CD4-positive, CD25-positive, alpha-beta regulatory T cell (primary cell): ENCODE data around the gene MKNK2. TPM values are rescaled to one million over a fixed set of nuclear protein-coding genes. Genes with fewer than 3 reads are reported as not detected.
"Not testable (repeated sequence)": the region's sequence is repeated elsewhere in the genome, so short reads cannot be mapped to it uniquely, and the experiment has no call there.

ENCODE experiments used
- ATAC-seq, 2 donors: fragments of 150-1000 bp; cut with Tn5 transposase; one replicate each; pipeline ENCODE4 v1.10.0; 2021; ENCODE audit warnings: low read depth in 2 of 2, moderate number of reproducible peaks in 2 of 2, moderate library complexity in 1 of 2
- DNase-seq, 3 donors: peaks; one replicate each; pipeline versions ENCODE4 v3.0.0 to v3.0.0-alpha.2; 2012 to 2022; ENCODE audit warnings: mixed read lengths in 1 of 3
- H3K27ac ChIP-seq: one replicate; pipeline ENCODE4 v1.7.0; 2013; ENCODE audit warnings: mild to moderate bottlenecking, low read length; ENCODE audit not compliant: insufficient read depth, poor library complexity, severe bottlenecking
- H3K27me3 ChIP-seq: one replicate; pipeline ENCODE4 v1.7.0; 2013; ENCODE audit warnings: low read length; ENCODE audit not compliant: control insufficient read depth, insufficient read depth
- H3K36me3 ChIP-seq: one replicate; pipeline ENCODE4 v1.7.0; 2013; ENCODE audit warnings: mild to moderate bottlenecking, low read length, moderate library complexity; ENCODE audit not compliant: control insufficient read depth, insufficient read depth
- H3K4me1 ChIP-seq: 2 replicates; pipeline ENCODE4 v1.7.0; 2013; ENCODE audit warnings: mild to moderate bottlenecking, low read length; ENCODE audit not compliant: insufficient read depth, control insufficient read depth, poor library complexity, severe bottlenecking
- H3K4me3 ChIP-seq: one replicate; pipeline ENCODE4 v1.7.0; 2013; ENCODE audit warnings: low read depth, mild to moderate bottlenecking, low read length, moderate library complexity
- H3K9me3 ChIP-seq, 2 experiments: 1 replicate in 1 of 2; 2 replicates in 1 of 2; pipeline ENCODE4 v1.7.0; 2013; ENCODE audit warnings: low read length in 2 of 2, mild to moderate bottlenecking in 1 of 2, moderate library complexity in 1 of 2; ENCODE audit not compliant: control insufficient read depth in 2 of 2
- H3K27ac Mint-ChIP-seq, 3 donors: one replicate each; pipeline ENCODE4 v1.8.0; 2020 to 2022; ENCODE audit warnings: mild to moderate bottlenecking in 3 of 3, mixed read lengths in 3 of 3, moderate library complexity in 2 of 3
- H3K27me3 Mint-ChIP-seq: one replicate; pipeline ENCODE4 v1.8.0; 2022; ENCODE audit warnings: mild to moderate bottlenecking, mixed read lengths
- H3K36me3 Mint-ChIP-seq: one replicate; pipeline ENCODE4 v1.8.0; 2020; ENCODE audit warnings: mixed read lengths
- H3K4me1 Mint-ChIP-seq, 4 donors: one replicate each; pipeline ENCODE4 v1.8.0; 2020 to 2022; ENCODE audit warnings: mixed read lengths in 4 of 4, mild to moderate bottlenecking in 1 of 4
- H3K4me3 Mint-ChIP-seq, 4 donors: one replicate each; pipeline ENCODE4 v1.8.0; 2020 to 2022; ENCODE audit warnings: mild to moderate bottlenecking in 4 of 4, mixed read lengths in 4 of 4, moderate library complexity in 3 of 4
- H3K9me3 Mint-ChIP-seq, 7 donors: one replicate each; pipeline ENCODE4 v1.8.0; 2020 to 2022; ENCODE audit warnings: mixed read lengths in 7 of 7, mild to moderate bottlenecking in 3 of 7, moderate library complexity in 2 of 7
- polyA plus RNA-seq, 4 donors: library from polyadenylated mRNA; unstranded; fragments of 300-500 nt; fragmentation: Illumina TruSeq; gene quantifications; one replicate each; pipeline ENCODE4 v1.2.3, GENCODE V29; 2021
- total RNA-seq: library from RNA; stranded (reverse); gene quantifications from one replicate; pipeline ENCODE4 v1.2.3, GENCODE V29; 2022

MKNK2 gene
- total and polyA plus RNA-seq, 5 donors from 2014 or later: 28.7 to 340 (median 33.8) TPM

GRCh38 chr19:2096480-2097202 lies 45.6 kb upstream of the MKNK2 start, which contains the start of gene IZUMO4:
Gene IZUMO4, plus strand, starts transcription at chr19:2096915. Its CDS starts 31 bp downstream, at chr19:2096946.
- peak; percentile 83 to 85 for ATAC-seq
- peaks cover 48% of the 10 kb centered on the region for H3K4me1 ChIP-seq

GRCh38 chr19:2096034-2096479 lies 45.0 kb upstream of the MKNK2 start, which contains the start of gene MOB3A:
Gene MOB3A, minus strand, starts transcription at chr19:2096326. Its CDS starts 17,766 bp downstream, at chr19:2078560.
- Mint-ChIP-seq H3K9me3 (peaks cover 0 to 3% (median 0%) of the 10 kb centered on the region in 7 donors), H3K4me1 (peaks cover 0 to 40% (median 14%) of the 10 kb centered on the region in 4 donors), H3K4me3 (peak within 1 kb of the TSS; percentile 96 to 99 (median 98)), H3K27me3 (peaks cover 4% of the 10 kb centered on the region), H3K36me3 (peaks cover 6% of the 10 kb centered on the region), H3K27ac (peak within 1 kb of the TSS; percentile 94 to 97 (median 96))
- DNase-seq: peak in 2 of 3 donors; percentile 94 to 97
- H3K4me1 ChIP-seq: peaks cover 52% of the 10 kb centered on the region
- no peaks in the 10 kb centered on the region for H3K27me3 ChIP-seq
- H3K36me3 ChIP-seq: peaks cover 19% of the 10 kb centered on the region
- H3K9me3 ChIP-seq: no peaks in the 10 kb centered on the region
- peak within 1 kb of the TSS; percentile 88 for H3K27ac ChIP-seq
- H3K4me3 ChIP-seq: peak within 1 kb of the TSS; percentile 89
- ATAC-seq: peak; percentile 50

More at GRCh38 chr19:2096480-2097202, 45.6 kb upstream of the MKNK2 start, which contains the start of gene IZUMO4:
- Mint-ChIP-seq H3K4me1 (peaks cover 0 to 38% (median 13%) of the 10 kb centered on the region in 4 donors), H3K27me3 (peaks cover 4% of the 10 kb centered on the region), H3K27ac (peak within 1 kb of the TSS; percentile 94 to 97 (median 96)), H3K36me3 (peaks cover 6% of the 10 kb centered on the region), H3K4me3 (peak within 1 kb of the TSS; percentile 96 to 99 (median 98)), H3K9me3 (peaks cover 0 to 3% (median 0%) of the 10 kb centered on the region in 7 donors)
- no peaks in the 10 kb centered on the region for H3K27me3 ChIP-seq
- H3K9me3 ChIP-seq: no peaks in the 10 kb centered on the region
- peaks cover 25% of the 10 kb centered on the region for H3K36me3 ChIP-seq
- H3K4me3 ChIP-seq: peak within 1 kb of the TSS; percentile 67
- peak within 1 kb of the TSS; percentile 88 for H3K27ac ChIP-seq
- peak; percentile 96 to 100 (median 100) for DNase-seq

GRCh38 chr19:2091926-2092525 lies 41.0 kb upstream of the MKNK2 start:
- not testable (repeated sequence) for DNase-seq, H3K9me3 ChIP-seq, H3K27ac ChIP-seq, H3K27me3 ChIP-seq, ATAC-seq, H3K4me3 ChIP-seq, H3K27me3 Mint-ChIP-seq, H3K36me3 ChIP-seq, H3K36me3 Mint-ChIP-seq, H3K27ac Mint-ChIP-seq, H3K9me3 Mint-ChIP-seq
- Mint-ChIP-seq H3K4me1 (peaks cover 14 to 78% (median 48%) of the 10 kb centered on the region in 4 donors), H3K4me3 (peak overlapping the region in 3 of 4 donors; percentile 28 to 98 (median 28))
- H3K4me1 ChIP-seq: peaks cover 81% of the 10 kb centered on the region

GRCh38 chr19:2089727-2090053 lies 38.6 kb upstream of the MKNK2 start:
- DNase-seq (no peak), ATAC-seq (no peak)
- Mint-ChIP-seq H3K4me1 (peaks cover 16 to 86% (median 58%) of the 10 kb centered on the region in 4 donors), H3K9me3 (peaks cover 0 to 2% (median 0%) of the 10 kb centered on the region in 7 donors), H3K36me3 (peaks cover 10% of the 10 kb centered on the region), H3K27ac (peak overlapping the region; percentile 89 to 93 (median 93)), H3K27me3 (peaks cover 11% of the 10 kb centered on the region), H3K4me3 (peak overlapping the region; percentile 38 to 95 (median 76))
- Histone ChIP-seq H3K36me3 (peaks cover 6% of the 10 kb centered on the region), H3K4me1 (peaks cover 88% of the 10 kb centered on the region), H3K27me3 (no peaks in the 10 kb centered on the region), H3K27ac (peak overlapping the region; percentile 74), H3K4me3 (peak overlapping the region; percentile 50), H3K9me3 (no peaks in the 10 kb centered on the region)

- Mint-ChIP-seq H3K9me3 (peaks cover 0 to 2% (median 0%) of the 10 kb centered on the region in 7 donors), H3K27ac (peak overlapping the region; percentile 89 to 93 (median 93)), H3K27me3 (peaks cover 11% of the 10 kb centered on the region), H3K36me3 (peaks cover 5% of the 10 kb centered on the region), H3K4me1 (peaks cover 16 to 81% (median 53%) of the 10 kb centered on the region in 4 donors), H3K4me3 (peak overlapping the region; percentile 60 to 96 (median 86))
- no peaks in the 10 kb centered on the region for H3K9me3 ChIP-seq
- no peaks in the 10 kb centered on the region for H3K27me3 ChIP-seq
- H3K4me1 ChIP-seq: peaks cover 82% of the 10 kb centered on the region
- ATAC-seq: no peak
- H3K36me3 ChIP-seq: peaks cover 6% of the 10 kb centered on the region
- H3K27ac ChIP-seq: peak overlapping the region; percentile 74
- DNase-seq: no peak
- H3K4me3 ChIP-seq: peak overlapping the region; percentile 50
Measured at GRCh38 chr19:2089001-2089711, 38.1 kb upstream of the MKNK2 start.

- DNase-seq (peak in 2 of 3 donors; percentile 46 to 71), ATAC-seq (no peak)
- Mint-ChIP-seq H3K27ac (peak overlapping the region; percentile 94 to 99 (median 96)), H3K4me1 (peaks cover 16 to 75% (median 46%) of the 10 kb centered on the region in 4 donors), H3K4me3 (peak overlapping the region; percentile 80 to 95 (median 82)), H3K27me3 (peaks cover 14% of the 10 kb centered on the region), H3K9me3 (peaks cover 0 to 2% (median 0%) of the 10 kb centered on the region in 7 donors), H3K36me3 (peaks cover 4% of the 10 kb centered on the region)
- Histone ChIP-seq H3K4me3 (peak overlapping the region; percentile 27), H3K36me3 (no peaks in the 10 kb centered on the region), H3K9me3 (no peaks in the 10 kb centered on the region), H3K27ac (peak overlapping the region; percentile 97), H3K27me3 (no peaks in the 10 kb centered on the region), H3K4me1 (peaks cover 79% of the 10 kb centered on the region)
Measured at GRCh38 chr19:2087621-2088100, 36.6 kb upstream of the MKNK2 start.
